HEK293 (cell line): Measurements from ENCODE around the gene EBI3.

ENCODE experiments used
- GLI2 ChIP-seq: fragments of 450-650 bp; formaldehyde crosslinking; IDR thresholded peaks from 2 replicates; pipeline ENCODE4; 2017; ENCODE audit warnings: missing biosample characterization, missing genetic modification characterization, low read depth, borderline replicate concordance
- GLIS1 ChIP-seq: fragments of 450-650 bp; formaldehyde crosslinking; IDR thresholded peaks from 2 replicates; pipeline ENCODE4 v1.5.1; 2016; ENCODE audit warnings: missing biosample characterization, missing genetic modification characterization
- SP2 ChIP-seq: fragments of 450-650 bp; formaldehyde crosslinking; IDR thresholded peaks from 2 replicates; pipeline ENCODE4 v1.5.1; 2016; ENCODE audit warnings: missing biosample characterization, missing genetic modification characterization
- ZBTB17 ChIP-seq: fragments of 450-650 bp; formaldehyde crosslinking; IDR thresholded peaks from 2 replicates; pipeline ENCODE4 v1.5.1; 2016; ENCODE audit warnings: missing biosample characterization, missing genetic modification characterization
- ZBTB8A ChIP-seq: fragments of 450-650 bp; formaldehyde crosslinking; IDR thresholded peaks from 2 replicates; pipeline ENCODE4 v1.5.1; 2016; ENCODE audit warnings: missing biosample characterization, missing genetic modification characterization
- ZFP3 ChIP-seq: fragments of 450-650 bp; formaldehyde crosslinking; IDR thresholded peaks from 2 replicates; pipeline ENCODE4 v1.5.1; 2016; ENCODE audit warnings: low read depth, missing biosample characterization, missing genetic modification characterization
- ZFP37 ChIP-seq: fragments of 450-650 bp; formaldehyde crosslinking; IDR thresholded peaks from 2 replicates; pipeline ENCODE4 v1.5.1; 2016; ENCODE audit warnings: missing biosample characterization, missing genetic modification characterization
- ZNF114 ChIP-seq: fragments of 450-650 bp; formaldehyde crosslinking; IDR thresholded peaks from 2 replicates; pipeline ENCODE4 v1.5.0; 2017; ENCODE audit warnings: missing biosample characterization, missing genetic modification characterization
- ZNF174 ChIP-seq: fragments of 450-650 bp; formaldehyde crosslinking; IDR thresholded peaks from 2 replicates; pipeline ENCODE4 v1.5.0; 2017; ENCODE audit warnings: missing biosample characterization, mild to moderate bottlenecking, missing genetic modification characterization
- ZNF211 ChIP-seq: fragments of 450-650 bp; formaldehyde crosslinking; IDR thresholded peaks from 2 replicates; pipeline ENCODE4 v1.5.1; 2016; ENCODE audit warnings: low read depth, missing biosample characterization, missing genetic modification characterization
- ZNF473 ChIP-seq: fragments of 450-650 bp; formaldehyde crosslinking; IDR thresholded peaks from 2 replicates; pipeline ENCODE4 v1.5.1; 2017; ENCODE audit warnings: missing biosample characterization, missing genetic modification characterization
- ZNF510 ChIP-seq: fragments of 450-650 bp; formaldehyde crosslinking; IDR thresholded peaks from 2 replicates; pipeline ENCODE4 v1.5.1; 2018; ENCODE audit warnings: mild to moderate bottlenecking, missing genetic modification characterization, missing biosample characterization; ENCODE audit not compliant: insufficient replicate concordance
- ZNF600 ChIP-seq: fragments of 450-650 bp; formaldehyde crosslinking; IDR thresholded peaks from 2 replicates; pipeline ENCODE4 v1.5.1; 2016; ENCODE audit warnings: missing biosample characterization, missing genetic modification characterization
- ZNF621 ChIP-seq: fragments of 450-650 bp; formaldehyde crosslinking; IDR thresholded peaks from 2 replicates; pipeline ENCODE4 v1.5.1; 2017; ENCODE audit warnings: missing biosample characterization, missing genetic modification characterization
- ZNF670 ChIP-seq: fragments of 450-650 bp; formaldehyde crosslinking; IDR thresholded peaks from 2 replicates; pipeline ENCODE4 v1.5.1; 2016; ENCODE audit warnings: missing biosample characterization, missing genetic modification characterization, low read depth
- ZNF701 ChIP-seq: fragments of 450-650 bp; formaldehyde crosslinking; IDR thresholded peaks from 2 replicates; pipeline ENCODE4 v1.5.1; 2016; ENCODE audit warnings: missing biosample characterization, missing genetic modification characterization
- ZNF776 ChIP-seq: fragments of 450-650 bp; formaldehyde crosslinking; IDR thresholded peaks from 2 replicates; pipeline ENCODE4 v1.5.0; 2017; ENCODE audit warnings: missing biosample characterization, missing genetic modification characterization, borderline replicate concordance
- ZNF791 ChIP-seq: fragments of 450-650 bp; formaldehyde crosslinking; IDR thresholded peaks from 2 replicates; pipeline ENCODE4 v1.5.1; 2016; ENCODE audit warnings: missing biosample characterization, missing genetic modification characterization
- TF ChIP-seq, protein P1 (sequence below): fragments of 450-650 bp; formaldehyde crosslinking; conservative IDR thresholded peaks from 2 replicates; pipeline ENCODE4 v1.5.1; 2016; ENCODE audit warnings: low read depth, missing biosample characterization, missing genetic modification characterization
- TF ChIP-seq, protein P2 (sequence below): fragments of 450-650 bp; formaldehyde crosslinking; IDR thresholded peaks from 2 replicates; pipeline ENCODE4 v1.5.1; 2017; ENCODE audit warnings: missing biosample characterization, missing genetic modification characterization
- TF ChIP-seq, protein P3 (sequence below): fragments of 450-650 bp; formaldehyde crosslinking; IDR thresholded peaks from 2 replicates; pipeline ENCODE4 v1.5.1; 2016; ENCODE audit warnings: missing biosample characterization, missing genetic modification characterization
- TF ChIP-seq, protein P4 (sequence below): fragments of 450-650 bp; formaldehyde crosslinking; IDR thresholded peaks from 2 replicates; pipeline ENCODE4; 2016; ENCODE audit warnings: missing biosample characterization, missing genetic modification characterization
- TF ChIP-seq, protein P5 (sequence below): fragments of 450-650 bp; formaldehyde crosslinking; IDR thresholded peaks from 2 replicates; pipeline ENCODE4 v1.5.1; 2016; ENCODE audit warnings: missing biosample characterization, missing genetic modification characterization, borderline replicate concordance
- TF ChIP-seq, protein P6 (sequence below): fragments of 450-650 bp; formaldehyde crosslinking; IDR thresholded peaks from 2 replicates; pipeline ENCODE4 v1.5.1; 2016; ENCODE audit warnings: missing biosample characterization, missing genetic modification characterization, borderline replicate concordance

Gene EBI3

DNA sequence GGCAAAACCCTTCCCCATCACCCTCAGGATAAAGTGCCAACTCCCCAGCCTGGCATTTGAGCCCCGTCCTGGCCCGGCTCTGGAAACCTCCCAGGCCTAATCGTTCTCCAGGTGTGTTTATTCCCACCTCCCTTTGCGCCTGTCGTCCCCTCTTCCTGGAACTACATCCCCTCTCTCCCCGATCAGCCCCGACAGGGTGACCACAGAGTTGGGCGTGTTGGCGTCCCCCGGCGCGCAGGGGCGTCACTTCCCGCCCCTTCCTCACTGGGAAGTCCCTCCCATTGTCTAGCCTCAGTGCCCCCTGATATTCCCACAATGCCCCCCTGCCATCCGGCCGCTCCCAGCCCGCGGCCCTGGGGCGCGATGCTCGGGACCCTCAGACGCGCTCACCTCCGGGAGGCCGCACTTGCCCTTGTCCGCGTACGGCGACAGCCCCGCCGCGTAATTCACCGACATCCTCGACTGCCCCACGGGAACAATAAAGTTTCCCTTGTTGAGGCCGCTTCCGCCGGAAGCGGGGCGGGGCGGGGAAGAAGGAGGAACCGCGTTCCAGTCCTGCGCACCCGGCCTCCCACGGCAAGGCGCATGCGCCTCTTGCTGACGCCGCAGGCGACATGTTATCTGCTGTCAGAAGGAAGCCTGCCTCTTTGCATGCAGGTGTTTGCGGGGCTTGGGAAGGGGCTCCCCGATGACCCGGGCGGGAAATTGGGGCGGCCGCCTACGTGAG is 47.1 kb upstream of the EBI3 start, which contains the start of the genes ANKRD24 and SIRT6 (continued):
- TF ChIP-seq, protein P1, sequence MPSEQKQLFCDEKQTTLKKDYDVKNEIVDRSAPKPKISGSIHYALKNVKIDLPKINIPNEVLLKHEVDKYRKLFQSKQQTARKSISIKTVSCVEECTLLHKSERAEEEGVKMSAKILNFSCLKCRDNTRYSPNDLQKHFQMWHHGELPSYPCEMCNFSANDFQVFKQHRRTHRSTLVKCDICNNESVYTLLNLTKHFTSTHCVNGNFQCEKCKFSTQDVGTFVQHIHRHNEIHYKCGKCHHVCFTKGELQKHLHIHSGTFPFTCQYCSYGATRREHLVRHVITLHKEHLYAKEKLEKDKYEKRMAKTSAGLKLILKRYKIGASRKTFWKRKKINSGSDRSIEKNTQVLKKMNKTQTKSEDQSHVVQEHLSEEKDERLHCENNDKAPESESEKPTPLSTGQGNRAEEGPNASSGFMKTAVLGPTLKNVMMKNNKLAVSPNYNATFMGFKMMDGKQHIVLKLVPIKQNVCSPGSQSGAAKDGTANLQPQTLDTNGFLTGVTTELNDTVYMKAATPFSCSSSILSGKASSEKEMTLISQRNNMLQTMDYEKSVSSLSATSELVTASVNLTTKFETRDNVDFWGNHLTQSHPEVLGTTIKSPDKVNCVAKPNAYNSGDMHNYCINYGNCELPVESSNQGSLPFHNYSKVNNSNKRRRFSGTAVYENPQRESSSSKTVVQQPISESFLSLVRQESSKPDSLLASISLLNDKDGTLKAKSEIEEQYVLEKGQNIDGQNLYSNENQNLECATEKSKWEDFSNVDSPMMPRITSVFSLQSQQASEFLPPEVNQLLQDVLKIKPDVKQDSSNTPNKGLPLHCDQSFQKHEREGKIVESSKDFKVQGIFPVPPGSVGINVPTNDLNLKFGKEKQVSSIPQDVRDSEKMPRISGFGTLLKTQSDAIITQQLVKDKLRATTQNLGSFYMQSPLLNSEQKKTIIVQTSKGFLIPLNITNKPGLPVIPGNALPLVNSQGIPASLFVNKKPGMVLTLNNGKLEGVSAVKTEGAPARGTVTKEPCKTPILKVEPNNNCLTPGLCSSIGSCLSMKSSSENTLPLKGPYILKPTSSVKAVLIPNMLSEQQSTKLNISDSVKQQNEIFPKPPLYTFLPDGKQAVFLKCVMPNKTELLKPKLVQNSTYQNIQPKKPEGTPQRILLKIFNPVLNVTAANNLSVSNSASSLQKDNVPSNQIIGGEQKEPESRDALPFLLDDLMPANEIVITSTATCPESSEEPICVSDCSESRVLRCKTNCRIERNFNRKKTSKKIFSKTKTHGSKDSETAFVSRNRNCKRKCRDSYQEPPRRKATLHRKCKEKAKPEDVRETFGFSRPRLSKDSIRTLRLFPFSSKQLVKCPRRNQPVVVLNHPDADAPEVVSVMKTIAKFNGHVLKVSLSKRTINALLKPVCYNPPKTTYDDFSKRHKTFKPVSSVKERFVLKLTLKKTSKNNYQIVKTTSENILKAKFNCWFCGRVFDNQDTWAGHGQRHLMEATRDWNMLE (tag by site-specific recombination): peak; percentile 93
- TF ChIP-seq ZNF473 (tag by site-specific recombination): no peak
- peak; percentile 68 for TF ChIP-seq ZBTB8A (tag by site-specific recombination)
- TF ChIP-seq ZNF670 (tag by site-specific recombination): no peak
- no peak for TF ChIP-seq ZNF510
- no peak for TF ChIP-seq ZNF701
- peak; percentile 87; the same call in 1 of the 2 replicates for TF ChIP-seq ZFP37 (tag by site-specific recombination)
- no peak for TF ChIP-seq ZNF791 (tag by site-specific recombination)
- TF ChIP-seq, protein P2, sequence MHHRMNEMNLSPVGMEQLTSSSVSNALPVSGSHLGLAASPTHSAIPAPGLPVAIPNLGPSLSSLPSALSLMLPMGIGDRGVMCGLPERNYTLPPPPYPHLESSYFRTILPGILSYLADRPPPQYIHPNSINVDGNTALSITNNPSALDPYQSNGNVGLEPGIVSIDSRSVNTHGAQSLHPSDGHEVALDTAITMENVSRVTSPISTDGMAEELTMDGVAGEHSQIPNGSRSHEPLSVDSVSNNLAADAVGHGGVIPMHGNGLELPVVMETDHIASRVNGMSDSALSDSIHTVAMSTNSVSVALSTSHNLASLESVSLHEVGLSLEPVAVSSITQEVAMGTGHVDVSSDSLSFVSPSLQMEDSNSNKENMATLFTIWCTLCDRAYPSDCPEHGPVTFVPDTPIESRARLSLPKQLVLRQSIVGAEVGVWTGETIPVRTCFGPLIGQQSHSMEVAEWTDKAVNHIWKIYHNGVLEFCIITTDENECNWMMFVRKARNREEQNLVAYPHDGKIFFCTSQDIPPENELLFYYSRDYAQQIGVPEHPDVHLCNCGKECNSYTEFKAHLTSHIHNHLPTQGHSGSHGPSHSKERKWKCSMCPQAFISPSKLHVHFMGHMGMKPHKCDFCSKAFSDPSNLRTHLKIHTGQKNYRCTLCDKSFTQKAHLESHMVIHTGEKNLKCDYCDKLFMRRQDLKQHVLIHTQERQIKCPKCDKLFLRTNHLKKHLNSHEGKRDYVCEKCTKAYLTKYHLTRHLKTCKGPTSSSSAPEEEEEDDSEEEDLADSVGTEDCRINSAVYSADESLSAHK: 0 out of 2 replicates have a peak, but pooled peaks have one; percentile 35
- peak; percentile 98 for TF ChIP-seq SP2 (tag by site-specific recombination)
- peak; percentile 77 for TF ChIP-seq ZNF600 (tag by site-specific recombination)
- no peak for TF ChIP-seq ZFP3
- TF ChIP-seq GLIS1 (tag by site-specific recombination): peak; percentile 43; the same call in 1 of the 2 replicates
- TF ChIP-seq, protein P3, sequence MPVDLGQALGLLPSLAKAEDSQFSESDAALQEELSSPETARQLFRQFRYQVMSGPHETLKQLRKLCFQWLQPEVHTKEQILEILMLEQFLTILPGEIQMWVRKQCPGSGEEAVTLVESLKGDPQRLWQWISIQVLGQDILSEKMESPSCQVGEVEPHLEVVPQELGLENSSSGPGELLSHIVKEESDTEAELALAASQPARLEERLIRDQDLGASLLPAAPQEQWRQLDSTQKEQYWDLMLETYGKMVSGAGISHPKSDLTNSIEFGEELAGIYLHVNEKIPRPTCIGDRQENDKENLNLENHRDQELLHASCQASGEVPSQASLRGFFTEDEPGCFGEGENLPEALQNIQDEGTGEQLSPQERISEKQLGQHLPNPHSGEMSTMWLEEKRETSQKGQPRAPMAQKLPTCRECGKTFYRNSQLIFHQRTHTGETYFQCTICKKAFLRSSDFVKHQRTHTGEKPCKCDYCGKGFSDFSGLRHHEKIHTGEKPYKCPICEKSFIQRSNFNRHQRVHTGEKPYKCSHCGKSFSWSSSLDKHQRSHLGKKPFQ: peak; percentile 57; the same call in 1 of the 2 replicates
- TF ChIP-seq, protein P4, sequence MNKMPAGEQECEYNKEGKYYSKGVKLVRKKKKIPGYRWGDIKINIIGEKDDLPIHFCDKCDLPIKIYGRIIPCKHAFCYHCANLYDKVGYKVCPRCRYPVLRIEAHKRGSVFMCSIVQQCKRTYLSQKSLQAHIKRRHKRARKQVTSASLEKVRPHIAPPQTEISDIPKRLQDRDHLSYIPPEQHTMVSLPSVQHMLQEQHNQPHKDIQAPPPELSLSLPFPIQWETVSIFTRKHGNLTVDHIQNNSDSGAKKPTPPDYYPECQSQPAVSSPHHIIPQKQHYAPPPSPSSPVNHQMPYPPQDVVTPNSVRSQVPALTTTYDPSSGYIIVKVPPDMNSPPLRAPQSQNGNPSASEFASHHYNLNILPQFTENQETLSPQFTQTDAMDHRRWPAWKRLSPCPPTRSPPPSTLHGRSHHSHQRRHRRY (tag by site-specific recombination): no peak
- TF ChIP-seq ZNF114 (tag by site-specific recombination): no peak
- TF ChIP-seq GLI2: no peak
- TF ChIP-seq, protein P5, sequence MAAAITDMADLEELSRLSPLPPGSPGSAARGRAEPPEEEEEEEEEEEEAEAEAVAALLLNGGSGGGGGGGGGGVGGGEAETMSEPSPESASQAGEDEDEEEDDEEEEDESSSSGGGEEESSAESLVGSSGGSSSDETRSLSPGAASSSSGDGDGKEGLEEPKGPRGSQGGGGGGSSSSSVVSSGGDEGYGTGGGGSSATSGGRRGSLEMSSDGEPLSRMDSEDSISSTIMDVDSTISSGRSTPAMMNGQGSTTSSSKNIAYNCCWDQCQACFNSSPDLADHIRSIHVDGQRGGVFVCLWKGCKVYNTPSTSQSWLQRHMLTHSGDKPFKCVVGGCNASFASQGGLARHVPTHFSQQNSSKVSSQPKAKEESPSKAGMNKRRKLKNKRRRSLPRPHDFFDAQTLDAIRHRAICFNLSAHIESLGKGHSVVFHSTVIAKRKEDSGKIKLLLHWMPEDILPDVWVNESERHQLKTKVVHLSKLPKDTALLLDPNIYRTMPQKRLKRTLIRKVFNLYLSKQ: no peak
- no peak for TF ChIP-seq ZNF211
- TF ChIP-seq, protein P6, sequence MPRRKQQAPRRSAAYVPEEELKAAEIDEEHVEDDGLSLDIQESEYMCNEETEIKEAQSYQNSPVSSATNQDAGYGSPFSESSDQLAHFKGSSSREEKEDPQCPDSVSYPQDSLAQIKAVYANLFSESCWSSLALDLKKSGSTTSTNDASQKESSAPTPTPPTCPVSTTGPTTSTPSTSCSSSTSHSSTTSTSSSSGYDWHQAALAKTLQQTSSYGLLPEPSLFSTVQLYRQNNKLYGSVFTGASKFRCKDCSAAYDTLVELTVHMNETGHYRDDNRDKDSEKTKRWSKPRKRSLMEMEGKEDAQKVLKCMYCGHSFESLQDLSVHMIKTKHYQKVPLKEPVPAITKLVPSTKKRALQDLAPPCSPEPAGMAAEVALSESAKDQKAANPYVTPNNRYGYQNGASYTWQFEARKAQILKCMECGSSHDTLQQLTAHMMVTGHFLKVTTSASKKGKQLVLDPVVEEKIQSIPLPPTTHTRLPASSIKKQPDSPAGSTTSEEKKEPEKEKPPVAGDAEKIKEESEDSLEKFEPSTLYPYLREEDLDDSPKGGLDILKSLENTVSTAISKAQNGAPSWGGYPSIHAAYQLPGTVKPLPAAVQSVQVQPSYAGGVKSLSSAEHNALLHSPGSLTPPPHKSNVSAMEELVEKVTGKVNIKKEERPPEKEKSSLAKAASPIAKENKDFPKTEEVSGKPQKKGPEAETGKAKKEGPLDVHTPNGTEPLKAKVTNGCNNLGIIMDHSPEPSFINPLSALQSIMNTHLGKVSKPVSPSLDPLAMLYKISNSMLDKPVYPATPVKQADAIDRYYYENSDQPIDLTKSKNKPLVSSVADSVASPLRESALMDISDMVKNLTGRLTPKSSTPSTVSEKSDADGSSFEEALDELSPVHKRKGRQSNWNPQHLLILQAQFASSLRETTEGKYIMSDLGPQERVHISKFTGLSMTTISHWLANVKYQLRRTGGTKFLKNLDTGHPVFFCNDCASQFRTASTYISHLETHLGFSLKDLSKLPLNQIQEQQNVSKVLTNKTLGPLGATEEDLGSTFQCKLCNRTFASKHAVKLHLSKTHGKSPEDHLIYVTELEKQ (tag by site-specific recombination): peak; percentile 75; the same call in 1 of the 2 replicates
- no peak for TF ChIP-seq ZNF776 (tag by site-specific recombination)
- TF ChIP-seq ZBTB17 (tag by site-specific recombination): peak; percentile 85
- TF ChIP-seq ZNF174 (tag by site-specific recombination): no peak
- no peak for TF ChIP-seq ZNF621 (tag by site-specific recombination)
